SHP77 (cell line): ENCODE data around the gene DYRK1A.
"Not testable (repeated sequence)": the region's sequence is repeated elsewhere in the genome, so short reads cannot be mapped to it uniquely, and the experiment has no call there.

Experiments
- DNase-seq, 2 experiments: peaks; one replicate each; lab custom pipeline; 2025; lab: John Stamatoyannopoulos, UW

Gene DYRK1A

DNA sequence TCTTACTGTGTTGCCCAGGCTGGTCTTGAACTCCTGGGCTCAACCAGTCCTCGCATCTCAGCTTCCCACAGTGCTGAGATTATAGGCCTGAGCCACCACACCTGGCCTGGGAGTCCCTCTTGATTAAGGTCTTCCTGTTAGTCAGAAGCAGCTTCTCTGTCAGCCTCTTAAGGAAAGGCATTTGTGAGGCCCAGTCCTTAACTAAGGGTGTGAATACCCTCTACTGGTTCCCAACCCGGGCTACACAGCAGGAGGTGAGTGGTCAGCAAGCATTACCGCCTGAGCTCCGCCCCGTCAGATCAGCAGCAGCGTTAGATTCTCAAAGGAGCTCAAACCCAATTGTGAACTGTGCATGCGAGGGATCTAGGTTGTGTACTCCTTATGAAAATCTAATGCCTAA is 117.2 kb downstream of the DYRK1A start:
- DNase-seq, result no peak

DNA sequence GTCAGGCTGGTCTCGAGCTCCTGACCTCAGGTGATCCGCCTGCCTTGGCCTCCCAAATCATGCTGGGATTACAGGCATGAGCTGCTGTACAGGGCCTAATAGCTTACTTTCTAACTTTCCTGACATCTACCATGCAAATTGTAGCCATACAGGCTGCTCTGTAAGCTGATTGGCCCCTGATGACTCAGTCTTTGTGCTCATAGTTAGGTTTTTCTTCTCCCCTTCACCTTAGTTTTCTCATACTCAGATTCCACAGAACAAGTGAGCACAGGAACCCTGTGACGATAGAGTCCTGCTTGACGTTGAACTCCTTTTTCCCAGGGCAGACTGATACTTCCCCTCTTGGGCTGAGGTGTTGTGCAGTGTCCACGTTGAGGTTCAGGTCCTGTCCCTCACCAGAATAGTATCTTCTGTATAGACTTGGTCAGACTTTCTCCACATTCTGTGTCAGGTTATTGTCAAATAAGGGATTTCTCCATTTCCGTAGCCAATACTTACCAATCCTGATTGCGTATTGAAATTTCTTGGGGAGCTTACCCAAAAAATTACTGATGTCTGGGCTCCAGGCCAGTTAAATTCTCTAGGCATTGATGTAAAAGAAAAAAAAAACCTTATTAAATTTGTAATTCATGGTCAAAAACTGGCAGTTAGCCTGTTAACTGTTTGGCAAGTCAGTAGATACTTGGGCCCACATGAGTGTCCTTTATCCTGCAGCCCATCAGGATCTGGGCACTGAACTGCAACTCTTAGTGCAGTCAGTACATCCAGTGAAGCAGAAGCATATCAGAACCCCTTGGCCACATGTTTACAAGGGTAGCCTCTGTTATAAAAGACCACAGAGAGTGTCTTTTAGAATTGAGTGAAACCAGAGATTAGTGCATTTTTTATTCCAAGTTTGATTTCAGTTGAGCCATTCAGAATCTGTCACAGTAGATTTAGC is 118.2 kb downstream of the DYRK1A start:
- no peak for DNase-seq

DNA sequence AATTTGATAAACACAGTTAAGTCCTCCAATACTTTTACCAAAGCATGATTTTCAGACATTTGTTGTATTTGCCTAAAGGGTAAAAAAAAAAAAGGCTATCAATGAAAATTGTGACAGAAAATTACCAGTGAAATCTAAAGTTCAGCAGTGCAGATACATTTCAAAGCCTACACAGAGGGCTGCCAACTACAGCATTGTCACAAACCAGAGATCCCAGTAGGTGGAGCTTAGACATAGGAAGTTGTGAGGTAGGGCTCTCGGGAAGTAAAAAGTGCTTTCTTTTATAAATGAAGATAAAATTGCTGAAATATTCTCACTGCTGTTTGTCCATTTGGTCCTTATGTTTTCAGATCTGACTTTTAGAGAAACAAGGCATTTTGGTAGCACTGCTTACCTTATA is 123.0 kb downstream of the DYRK1A start:
- no peak for DNase-seq

DNA sequence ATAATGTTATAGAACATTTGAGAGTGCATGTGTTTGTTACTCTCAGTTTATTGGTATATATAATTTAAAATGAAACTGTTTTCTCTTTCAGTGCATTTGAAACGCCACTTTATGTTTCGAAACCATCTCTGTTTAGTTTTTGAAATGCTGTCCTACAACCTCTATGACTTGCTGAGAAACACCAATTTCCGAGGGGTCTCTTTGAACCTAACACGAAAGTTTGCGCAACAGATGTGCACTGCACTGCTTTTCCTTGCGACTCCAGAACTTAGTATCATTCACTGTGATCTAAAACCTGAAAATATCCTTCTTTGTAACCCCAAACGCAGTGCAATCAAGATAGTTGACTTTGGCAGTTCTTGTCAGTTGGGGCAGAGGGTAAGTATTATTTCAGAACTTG is 123.5 kb downstream of the DYRK1A start:
- no peak for DNase-seq

DNA sequence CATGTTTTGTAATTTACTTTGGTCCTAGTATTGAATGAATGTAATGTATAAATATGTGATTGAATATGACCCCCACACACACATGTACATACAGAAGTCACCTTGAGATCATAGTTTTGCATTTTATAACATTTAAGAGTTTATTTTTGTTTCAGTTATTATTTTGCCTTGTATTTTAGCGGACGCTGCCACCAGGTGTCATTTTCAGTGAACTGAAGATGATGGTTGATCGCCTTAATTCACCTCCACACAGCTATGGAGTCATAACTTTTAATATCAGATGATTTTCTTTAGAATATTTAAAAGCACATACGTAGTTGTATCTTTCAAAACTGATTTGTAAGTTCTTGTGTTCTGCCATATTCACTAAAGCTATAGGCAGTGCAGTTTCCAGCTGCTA is 130.4 kb downstream of the DYRK1A start:
- DNase-seq, result no peak

DNA sequence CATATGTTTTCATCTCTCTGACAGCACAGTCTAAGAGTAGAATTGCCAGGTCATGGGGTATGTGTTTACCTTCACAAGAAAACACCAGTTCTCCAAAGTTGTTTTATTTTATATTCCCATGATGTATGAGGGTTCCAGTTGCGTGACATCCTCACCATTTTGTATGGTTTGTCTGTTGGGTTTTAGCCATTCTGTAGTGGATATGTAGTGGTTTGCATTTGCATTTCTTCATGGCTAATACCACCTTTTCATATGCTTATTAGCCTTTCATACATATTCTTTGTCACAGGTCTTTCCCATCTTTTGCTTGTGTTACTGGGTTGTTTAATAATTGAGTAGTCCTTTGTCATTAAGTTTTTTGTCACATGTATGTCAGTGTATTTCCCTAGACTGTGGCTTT is 132.1 kb downstream of the DYRK1A start:
- no peak for DNase-seq

DNA sequence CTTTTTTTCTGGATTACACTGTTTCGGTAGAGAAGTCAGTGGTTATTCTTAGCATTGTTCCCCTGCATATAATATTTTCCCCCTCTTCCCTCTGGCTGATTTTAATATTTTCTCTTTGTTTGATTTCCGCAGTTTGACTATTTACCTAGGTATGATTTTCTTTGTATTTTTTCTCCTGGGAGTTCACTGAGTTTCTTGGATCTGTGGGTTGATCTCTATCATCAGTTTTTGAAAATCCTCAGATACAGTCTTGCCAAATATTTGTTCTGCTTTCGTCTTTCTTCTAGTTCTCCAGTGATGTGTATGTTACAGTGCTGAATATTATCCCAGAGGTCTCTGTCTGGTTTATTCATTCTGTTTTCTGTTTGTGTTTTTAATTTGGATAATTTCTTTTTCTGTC is 136.4 kb downstream of the DYRK1A start:
- no peak for DNase-seq

DNA sequence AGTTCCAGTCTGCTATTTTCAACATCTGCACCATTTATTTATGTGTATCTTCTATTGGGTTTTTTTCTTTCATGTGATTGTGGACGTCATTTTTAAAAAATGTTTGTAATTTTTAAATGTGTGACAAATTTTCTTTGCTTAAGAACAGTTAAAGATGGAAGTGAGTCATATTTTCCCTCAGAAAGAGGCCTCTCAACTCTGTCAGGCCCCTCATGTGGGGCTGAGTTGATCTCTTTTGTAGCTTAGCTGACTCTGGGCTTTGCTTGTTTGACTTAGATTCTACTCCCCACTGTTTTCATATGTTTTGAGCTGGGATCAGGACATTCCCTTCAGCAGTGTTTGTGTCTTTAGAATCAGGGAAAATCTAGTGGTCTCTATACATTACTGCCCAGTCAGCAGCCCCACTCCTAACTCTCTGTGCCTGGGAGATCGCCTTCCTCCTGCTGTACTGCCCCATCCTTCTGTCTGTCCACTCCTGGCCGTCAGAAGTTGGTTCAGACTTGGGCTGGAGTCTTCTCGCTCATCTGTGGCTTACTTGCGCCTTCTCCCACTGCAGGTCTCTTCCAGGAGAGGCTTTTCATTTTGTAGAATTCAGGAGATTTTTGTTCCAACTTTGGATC is 137.4 kb downstream of the DYRK1A start:
- no peak for DNase-seq

DNA sequence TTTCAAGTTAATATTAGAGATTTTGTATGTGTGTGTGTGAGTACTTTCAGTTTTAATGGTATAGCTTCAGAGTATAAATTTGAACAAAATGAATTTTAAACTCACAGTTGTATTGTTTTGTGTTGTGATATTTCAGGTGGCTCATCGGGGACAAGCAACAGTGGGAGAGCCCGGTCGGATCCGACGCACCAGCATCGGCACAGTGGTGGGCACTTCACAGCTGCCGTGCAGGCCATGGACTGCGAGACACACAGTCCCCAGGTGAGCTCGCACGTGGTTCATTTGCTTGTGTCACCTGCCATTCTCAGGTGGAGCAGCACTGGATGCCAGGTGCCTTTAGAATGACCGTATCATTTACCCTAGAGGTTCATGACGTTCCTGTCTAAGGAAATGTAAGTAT is 139.4 kb downstream of the DYRK1A start:
- no peak for DNase-seq

DNA sequence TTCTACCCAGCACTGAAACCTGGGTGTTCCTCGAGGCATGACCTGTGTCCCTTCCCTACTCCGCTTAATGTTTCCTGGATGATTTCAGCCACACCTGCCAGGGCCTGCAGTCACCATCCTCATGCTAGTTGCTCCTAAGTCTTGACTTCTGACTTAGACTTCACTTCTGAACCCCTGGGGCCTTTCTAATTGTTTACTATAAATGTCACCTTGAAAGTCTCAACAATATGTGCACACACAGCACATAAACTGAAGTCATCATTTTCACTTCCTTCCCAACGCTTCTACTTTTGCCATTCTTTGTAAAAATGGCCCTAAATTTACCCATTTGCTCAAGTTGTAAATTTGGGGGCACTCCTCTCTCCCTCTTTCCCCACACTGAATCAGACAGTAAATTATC is 141.1 kb downstream of the DYRK1A start:
- DNase-seq, result no peak

DNA sequence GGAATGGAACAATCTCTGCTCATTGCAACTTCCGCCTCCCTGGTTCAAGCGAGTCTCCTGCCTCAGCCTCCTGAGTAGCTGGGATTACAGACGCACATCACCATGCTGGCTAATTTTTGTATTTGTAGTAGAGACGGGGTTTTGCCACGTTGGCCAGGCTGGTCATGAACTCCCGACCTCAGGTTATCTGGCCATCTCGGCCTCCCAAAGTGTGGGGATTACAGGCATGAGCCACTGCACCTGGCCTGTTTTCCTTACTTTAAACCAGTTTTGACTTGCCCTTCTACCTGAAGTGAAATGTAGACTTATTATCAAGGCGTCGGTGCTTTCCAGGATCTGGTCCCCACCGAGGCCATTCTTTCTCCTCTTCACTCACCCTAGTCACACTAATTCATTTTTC is 141.8 kb downstream of the DYRK1A start:
- no peak for DNase-seq

DNA sequence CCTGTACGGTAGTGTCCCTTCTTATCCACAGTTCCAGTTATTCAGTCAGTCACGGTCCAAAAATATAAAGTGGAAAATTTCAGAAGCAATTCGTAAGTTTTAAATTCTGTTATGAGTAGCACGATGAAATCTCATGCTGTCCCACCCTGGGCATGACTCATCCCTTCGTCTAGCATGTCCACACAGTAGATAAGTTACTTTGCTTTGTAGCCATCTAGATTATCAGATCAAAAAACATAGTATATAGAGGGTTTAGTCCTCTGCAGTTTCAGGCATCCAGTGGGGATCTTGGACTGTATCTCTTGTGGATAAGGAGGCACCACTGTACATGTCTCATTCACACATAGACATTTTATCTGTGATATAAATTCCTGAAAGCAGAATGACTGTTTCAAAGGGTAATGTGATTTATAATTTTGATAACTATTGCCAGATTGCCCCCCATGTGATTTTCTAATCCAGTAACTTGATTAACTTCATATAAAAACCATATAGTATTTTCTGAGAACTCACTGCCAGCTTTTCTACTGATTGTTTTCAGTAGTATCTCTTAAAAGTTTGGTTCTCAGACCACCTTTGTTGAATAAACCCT is 143.3 kb downstream of the DYRK1A start:
- no peak for DNase-seq

DNA sequence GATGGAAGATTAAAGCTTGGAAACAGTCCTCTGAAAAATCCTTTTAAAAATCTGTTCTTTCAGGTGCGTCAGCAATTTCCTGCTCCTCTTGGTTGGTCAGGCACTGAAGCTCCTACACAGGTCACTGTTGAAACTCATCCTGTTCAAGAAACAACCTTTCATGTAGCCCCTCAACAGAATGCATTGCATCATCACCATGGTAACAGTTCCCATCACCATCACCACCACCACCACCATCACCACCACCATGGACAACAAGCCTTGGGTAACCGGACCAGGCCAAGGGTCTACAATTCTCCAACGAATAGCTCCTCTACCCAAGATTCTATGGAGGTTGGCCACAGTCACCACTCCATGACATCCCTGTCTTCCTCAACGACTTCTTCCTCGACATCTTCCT is 145.3 kb downstream of the DYRK1A start:
- no peak for DNase-seq

DNA sequence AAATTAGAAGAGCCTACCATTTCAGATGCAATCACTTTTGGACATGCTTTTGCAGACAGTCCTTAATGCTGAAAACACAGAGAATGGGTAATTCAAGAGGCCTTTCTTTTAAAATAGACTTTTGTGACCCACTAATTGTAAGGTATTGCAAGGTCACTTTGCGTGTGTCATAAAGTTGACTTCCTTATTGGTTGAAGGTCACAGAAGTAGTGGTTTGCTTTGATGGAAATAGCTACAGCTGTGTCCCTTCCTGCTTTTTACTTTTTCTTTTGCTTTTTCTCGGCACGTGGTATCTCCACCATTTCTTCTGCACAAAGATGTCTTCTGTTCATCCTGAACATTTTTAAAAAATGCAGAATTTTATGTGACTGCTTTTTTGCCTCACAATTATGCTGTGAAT is 146.8 kb downstream of the DYRK1A start:
- no peak for DNase-seq

DNA sequence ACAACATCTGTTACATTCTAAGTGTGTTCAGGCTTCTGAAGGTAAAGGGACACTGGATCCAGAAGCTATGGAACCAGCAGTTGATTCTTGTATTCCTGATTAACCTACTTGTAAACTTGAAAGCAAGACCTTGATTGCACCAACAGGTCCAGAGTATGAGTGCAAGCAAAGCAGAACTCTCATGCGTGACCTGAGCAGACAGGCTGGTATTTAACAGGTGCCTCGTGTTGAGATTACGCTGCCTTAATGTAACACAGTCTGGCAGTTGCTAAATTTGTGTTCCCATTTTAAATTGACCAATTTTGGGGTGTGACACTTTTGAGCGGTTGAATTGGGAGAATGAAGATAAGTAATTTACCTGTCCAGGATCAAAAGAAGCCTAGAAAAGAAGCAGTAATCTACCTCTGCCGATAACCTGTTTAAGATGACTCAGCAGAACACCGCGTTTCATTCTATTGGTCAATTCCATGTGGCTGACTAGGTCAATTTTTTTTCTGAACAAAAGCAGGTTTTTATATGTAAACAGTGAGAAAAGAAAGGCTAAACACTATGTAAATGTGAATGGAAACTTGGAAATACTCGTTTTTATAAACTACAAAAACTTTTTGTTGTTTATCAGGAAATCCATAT is 147.6 kb downstream of the DYRK1A start:
- DNase-seq, result no peak

DNA sequence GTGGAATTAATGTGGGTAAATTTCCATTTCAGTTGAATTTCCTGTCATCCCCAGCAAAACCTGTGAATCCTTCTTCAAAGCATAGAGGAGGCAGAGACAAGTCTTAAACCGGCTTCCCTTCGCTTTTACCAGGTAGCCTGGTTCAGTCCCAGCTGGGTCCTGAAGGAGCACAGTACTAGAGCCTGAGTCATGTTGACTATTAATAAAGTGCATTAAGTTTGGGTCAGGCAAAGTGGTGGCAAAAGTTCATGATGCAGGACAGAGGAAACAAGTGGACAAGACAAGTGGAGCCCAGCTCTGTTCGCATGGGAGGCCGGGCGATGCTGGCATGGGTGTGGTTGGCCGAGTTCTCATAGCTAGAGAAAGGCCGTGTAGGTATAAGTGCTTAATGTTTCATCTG is 150.4 kb downstream of the DYRK1A start:
- DNase-seq, result no peak

DNA sequence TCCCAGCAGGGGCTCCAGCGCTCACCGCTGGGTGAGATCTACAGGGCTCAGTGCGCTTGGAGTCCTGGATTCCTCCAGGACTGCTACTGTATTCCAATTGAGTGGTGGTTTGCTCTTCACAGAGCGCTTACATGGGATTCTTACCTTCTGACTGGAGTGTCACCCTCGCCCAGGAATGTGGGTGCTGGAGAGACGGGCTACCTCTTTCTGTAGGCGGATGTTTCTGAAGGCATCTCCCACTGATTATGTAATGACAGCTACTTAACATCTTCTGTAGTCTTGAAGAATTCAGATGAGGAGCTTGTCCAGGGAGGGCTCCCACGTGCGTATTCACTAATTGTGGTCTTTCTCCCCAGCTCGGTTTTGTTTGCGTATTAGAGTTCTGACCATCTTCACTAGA is 154.2 kb downstream of the DYRK1A start:
- no peak for DNase-seq

DNA sequence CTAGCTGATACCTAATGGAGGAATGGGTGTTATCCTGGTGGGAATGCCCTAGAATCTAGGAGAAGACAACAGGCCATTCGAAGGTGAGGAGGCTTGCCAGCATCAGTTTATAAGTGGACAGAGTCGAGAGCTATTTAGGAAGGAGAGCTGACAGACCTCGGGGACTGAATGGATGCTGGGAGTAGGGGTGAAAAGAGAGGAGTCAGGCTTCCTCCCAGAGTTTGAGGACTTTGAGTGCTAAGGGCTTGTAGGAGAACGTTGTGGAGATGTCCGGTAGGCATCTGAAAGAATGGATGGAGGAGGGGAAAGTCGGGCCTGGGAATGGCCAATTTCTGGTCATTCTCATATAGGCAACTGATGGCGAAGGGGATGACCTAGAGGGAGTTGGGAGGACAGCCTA is 155.1 kb downstream of the DYRK1A start:
- DNase-seq, result no peak

DNA sequence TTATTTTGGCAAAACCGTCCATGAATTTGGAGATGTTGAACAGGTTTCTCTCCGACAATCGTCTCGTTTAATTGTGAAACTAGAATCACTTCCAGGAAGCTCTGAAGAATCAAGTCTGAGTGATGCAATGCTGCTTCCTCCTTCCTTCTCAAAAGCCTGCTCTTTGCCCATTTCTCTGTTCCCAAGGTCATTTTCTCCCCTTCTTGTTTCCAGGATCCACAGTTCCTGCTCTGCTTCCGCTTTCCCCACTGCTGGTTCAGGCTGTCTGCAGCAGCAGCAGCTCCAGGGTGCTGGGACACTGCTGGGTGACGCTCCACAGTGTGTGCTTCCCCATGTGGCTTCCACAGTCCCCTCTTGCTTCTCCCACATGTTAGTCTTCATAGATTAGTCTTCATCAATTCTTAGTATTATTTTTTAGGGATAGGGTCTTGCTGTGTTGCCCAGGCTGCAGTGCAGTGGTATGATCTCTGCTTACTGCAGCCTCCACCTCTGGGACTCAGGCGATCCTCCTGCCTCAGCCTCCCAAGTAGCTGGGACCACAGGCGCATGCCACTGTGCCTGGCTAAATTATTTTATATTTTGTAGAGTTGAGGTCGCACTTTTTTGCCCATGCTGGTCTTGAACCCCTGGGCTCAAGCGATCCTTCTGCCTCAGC is 156.2 kb downstream of the DYRK1A start:
- no peak for DNase-seq

DNA sequence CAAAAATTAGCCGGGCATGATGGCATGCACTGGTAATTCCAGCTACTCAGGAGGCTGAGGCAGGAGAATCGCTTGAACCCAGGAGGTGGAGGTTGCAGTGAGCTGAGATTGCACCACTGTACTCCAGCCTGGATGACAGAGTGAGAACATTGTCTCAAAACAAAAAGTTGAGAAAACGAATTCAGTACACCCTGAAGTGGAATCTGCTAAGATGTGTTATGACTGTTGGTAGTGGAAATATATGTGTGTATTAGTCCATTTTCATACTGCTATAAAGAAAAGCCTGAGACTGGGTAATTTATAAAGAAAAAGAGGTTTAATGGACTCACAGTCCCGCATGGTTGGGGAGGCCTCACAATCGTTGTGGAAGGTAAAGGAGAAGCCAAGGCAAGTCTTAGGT is 158.4 kb downstream of the DYRK1A start:
- DNase-seq, result not testable (repeated sequence)

DNA sequence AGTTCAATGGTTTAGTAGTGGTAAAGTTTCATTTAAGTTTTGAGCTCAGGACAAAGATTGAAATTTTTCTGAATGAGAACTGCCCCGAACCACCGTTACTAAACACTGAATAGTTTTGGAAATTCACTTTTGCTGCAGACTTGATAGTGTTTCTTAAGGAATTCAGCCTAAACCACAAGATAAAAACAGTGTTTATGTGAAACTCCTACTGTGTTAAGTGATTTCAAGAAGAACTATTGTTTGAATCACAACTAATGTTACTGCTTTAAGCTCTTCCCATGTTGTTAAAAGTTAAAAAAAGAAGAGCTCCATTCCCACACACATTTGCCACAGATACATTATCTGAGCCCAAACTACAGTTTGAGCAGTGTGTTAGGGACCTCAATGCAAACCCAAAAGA is 159.2 kb downstream of the DYRK1A start:
- DNase-seq, result no peak

DNA sequence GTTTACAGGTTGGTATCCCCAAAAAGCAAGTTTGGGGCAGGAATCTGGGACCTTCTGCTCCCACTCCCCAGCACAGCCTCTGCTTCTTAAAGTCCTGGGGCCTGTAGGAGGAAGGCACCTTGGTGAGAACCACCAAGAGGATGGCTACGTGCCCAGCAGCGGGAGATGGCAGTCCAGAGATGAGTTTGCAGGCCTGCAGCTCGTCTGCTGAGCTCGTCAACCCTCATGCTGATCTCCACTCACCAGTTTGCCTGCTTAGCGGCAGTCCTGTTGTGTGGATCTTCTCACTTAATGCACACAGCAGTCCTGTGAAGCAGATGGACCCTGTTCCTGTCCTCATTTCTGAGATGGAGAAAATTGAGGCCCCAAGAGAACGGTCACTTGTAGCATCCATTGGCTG is 160.5 kb downstream of the DYRK1A start:
- DNase-seq, result no peak
